Adrenal gland (tissue), 12 donors: ENCODE measurements around the gene PLBD2. TPM values are rescaled to one million over a fixed set of nuclear protein-coding genes. Genes with fewer than 3 reads are reported as not detected.

Experiments
- DNase-seq, 7 donors: peaks; one replicate each; pipeline ENCODE4 v3.0.0-alpha.2; 2019 to 2020
- H3K27ac ChIP-seq, 5 donors: fragments of 200-600 bp; sonication (generic) in 4 of 5; 1 replicate in 3 of 5; 2 replicates in 2 of 5; pipeline versions ENCODE4 v1.5.1 to v1.8.0; 2016 to 2020; ENCODE audit warnings: mild to moderate bottlenecking in 1 of 5
- H3K27me3 ChIP-seq: fragments of 200-600 bp; 2 replicates; pipeline ENCODE4 v1.8.0; 2021
- H3K36me3 ChIP-seq, 2 donors: fragments of 200-600 bp; replicated peaks in 1 of 2; 1 replicate in 1 of 2; 2 replicates in 1 of 2; pipeline versions ENCODE4 v1.5.1 to v1.8.0; 2018 to 2022
- H3K4me1 ChIP-seq, 2 donors: fragments of 200-600 bp; replicated peaks in 1 of 2; 1 replicate in 1 of 2; 2 replicates in 1 of 2; pipeline versions ENCODE4 v1.5.1 to v1.8.0; 2018 to 2021
- H3K4me3 ChIP-seq, 4 donors: fragments of 200-600 bp; sonication (generic) in 3 of 4; one replicate each; pipeline ENCODE4 v1.5.1; 2016 to 2018
- H3K9me3 ChIP-seq, 3 donors: fragments of 200-600 bp; sonication (generic) in 1 of 3; replicated peaks in 1 of 3; 1 replicate in 2 of 3; 2 replicates in 1 of 3; pipeline versions ENCODE4 v1.5.1 to v1.8.0; 2016 to 2021
- POLR2A ChIP-seq, 2 donors: fragments of 450-650 bp; IDR thresholded peaks; one replicate each; pipeline ENCODE4 v1.6.1; 2017; ENCODE audit warnings: antibody characterized with exemption in 2 of 2, mild to moderate bottlenecking in 2 of 2, moderate library complexity in 1 of 2
- WGBS, 4 donors: extraction: QIAGEN DNeasy Blood & Tissue Kit in 2 of 4; methylation state at CpG; one replicate each; pipeline versions ENCODE4 v1.1.5 to v1.1.7; 2013 to 2017; 5-methylcytosine and 5-hydroxymethylcytosine counted together
- intact Hi-C, 2 donors: fragments of 100-400 bp; cut with DNase I; formaldehyde crosslinking; loops; one replicate each; pipeline versions ENCODE4 v1.14.1 to v1.15.0; 2022 to 2023
- polyA plus RNA-seq, 3 donors: library from polyadenylated mRNA; stranded (reverse); fragments of 200-250 nt in 2 of 3; fragments of 350-450 nt in 1 of 3; fragmentation: Illumina TruSeq in 1 of 3; extraction: RNeasy Lipid Tissue Mini Kit (QIAGEN cat#74804) in 1 of 3; gene quantifications; one replicate each; pipeline ENCODE4 v1.2.3, GENCODE V29; 2013 to 2014
- total RNA-seq, 9 donors: library from RNA; depleted of rRNA in 4 of 9; stranded (reverse); fragments of >200 nt in 4 of 9; fragments of 120-200 nt in 1 of 9; fragmentation: NEBNext Ultra II Directional in 1 of 9; extraction: Animal tissue kit (Norgen Biotek cat#: 25700) in 1 of 9; gene quantifications; one replicate each; pipeline versions ENCODE4 v1.1.0 to v1.2.4, GENCODE V29; 2013 to 2023
- TF ChIP-seq, protein P1 (sequence below), 6 experiments: fragments of 450-650 bp in 4 of 6; fragments of 200-600 bp in 2 of 6; sonication (generic) in 1 of 6; IDR thresholded peaks; 1 replicate in 5 of 6; 2 replicates in 1 of 6; pipeline versions ENCODE4 v1.5.1 to v1.8.0; 2016 to 2021; ENCODE audit warnings: antibody characterized with exemption in 6 of 6, mild to moderate bottlenecking in 2 of 6, moderate library complexity in 1 of 6
- donor health status: healthy with polysubstance abuse.
- donor health status: Bipolar disorder and iron deficiency.
- donor health status: DM: yes; HTN: yes; CAD: no.
- donor health status: DM: no; HTN: no; CAD: no.
- donor health status: DM: no; HTN: no; CAD: no.
- donor health status: DM: yes; HTN: yes; CAD: no.

PLBD2 gene
- total and polyA plus RNA-seq, 12 donors, result 66.7 to 467 (median 305) TPM

DNA sequence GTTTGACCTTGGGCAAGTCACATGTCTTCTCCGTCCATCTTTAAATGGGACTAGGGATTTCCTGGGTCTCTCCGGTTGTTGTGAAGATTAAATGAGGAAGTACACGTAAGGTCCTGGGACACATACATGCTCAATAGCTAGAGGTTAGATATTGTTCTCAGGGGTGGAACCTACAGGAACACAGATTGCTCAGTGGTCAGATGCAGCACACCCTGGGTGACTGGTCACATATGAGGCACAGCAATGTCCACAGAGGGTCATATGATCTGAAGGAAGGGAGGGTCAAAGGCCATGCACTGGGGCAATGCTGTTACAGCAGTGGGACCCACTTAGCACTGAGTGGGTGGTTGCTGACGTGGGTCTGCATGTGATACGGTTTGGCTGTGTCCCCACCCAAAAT, 12.0 kb upstream of the PLBD2 start:
- intact Hi-C loops, result no loop called here
- no peaks in the 10 kb centered on the region for H3K36me3 ChIP-seq
- H3K9me3 ChIP-seq, result no peaks in the 10 kb centered on the region
- H3K4me1 ChIP-seq, result peaks cover 10% of the 10 kb centered on the region in 2 donors
- 65 to 82% (median 67%) methylated on average over 5 of the region's 5 CpGs for WGBS, 4 donors
- H3K27ac ChIP-seq, result no peak overlapping the region
- no peak overlapping the region for H3K4me3 ChIP-seq
- H3K27me3 ChIP-seq, result no peaks in the 10 kb centered on the region
- no peak for TF ChIP-seq POLR2A (IDR thresholded peaks at IDR 0.05)
- TF ChIP-seq, protein P1, sequence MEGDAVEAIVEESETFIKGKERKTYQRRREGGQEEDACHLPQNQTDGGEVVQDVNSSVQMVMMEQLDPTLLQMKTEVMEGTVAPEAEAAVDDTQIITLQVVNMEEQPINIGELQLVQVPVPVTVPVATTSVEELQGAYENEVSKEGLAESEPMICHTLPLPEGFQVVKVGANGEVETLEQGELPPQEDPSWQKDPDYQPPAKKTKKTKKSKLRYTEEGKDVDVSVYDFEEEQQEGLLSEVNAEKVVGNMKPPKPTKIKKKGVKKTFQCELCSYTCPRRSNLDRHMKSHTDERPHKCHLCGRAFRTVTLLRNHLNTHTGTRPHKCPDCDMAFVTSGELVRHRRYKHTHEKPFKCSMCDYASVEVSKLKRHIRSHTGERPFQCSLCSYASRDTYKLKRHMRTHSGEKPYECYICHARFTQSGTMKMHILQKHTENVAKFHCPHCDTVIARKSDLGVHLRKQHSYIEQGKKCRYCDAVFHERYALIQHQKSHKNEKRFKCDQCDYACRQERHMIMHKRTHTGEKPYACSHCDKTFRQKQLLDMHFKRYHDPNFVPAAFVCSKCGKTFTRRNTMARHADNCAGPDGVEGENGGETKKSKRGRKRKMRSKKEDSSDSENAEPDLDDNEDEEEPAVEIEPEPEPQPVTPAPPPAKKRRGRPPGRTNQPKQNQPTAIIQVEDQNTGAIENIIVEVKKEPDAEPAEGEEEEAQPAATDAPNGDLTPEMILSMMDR (IDR thresholded peaks at IDR 0.05), result no peak
- DNase-seq, result no peak

DNA sequence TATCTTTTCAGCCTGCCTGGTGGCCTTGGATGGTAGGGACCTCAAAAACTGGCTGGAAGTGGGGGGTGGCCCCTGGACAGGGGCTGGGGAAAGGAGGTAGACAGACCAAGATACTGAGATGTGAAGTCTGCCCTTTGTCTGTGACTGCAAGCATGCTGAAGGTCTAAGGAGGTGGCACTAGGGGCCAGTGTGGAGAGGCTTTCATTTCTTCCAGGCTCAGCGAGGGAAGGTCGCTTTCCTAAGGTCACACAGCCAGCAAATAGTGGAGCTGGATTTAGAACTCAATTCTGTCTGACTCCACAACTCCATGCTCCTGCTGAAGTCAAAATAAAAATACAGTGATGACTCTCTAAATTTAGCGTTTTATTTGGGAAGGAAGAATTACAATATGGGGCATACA, 11.3 kb upstream of the PLBD2 start:
- Histone ChIP-seq H3K4me3 (no peak overlapping the region), H3K9me3 (no peaks in the 10 kb centered on the region), H3K27me3 (no peaks in the 10 kb centered on the region), H3K36me3 (no peaks in the 10 kb centered on the region), H3K4me1 (peaks cover 10% of the 10 kb centered on the region in 2 donors), H3K27ac (no peak overlapping the region)
- TF ChIP-seq POLR2A (IDR thresholded peaks at IDR 0.05), result no peak
- TF ChIP-seq, protein P1 (IDR thresholded peaks at IDR 0.05), result no peak
- DNase-seq, result no peak
- 76 to 84% (median 80%) methylated on average over 3 of the region's 3 CpGs for WGBS, 4 donors
- intact Hi-C loops, result no loop called here

DNA sequence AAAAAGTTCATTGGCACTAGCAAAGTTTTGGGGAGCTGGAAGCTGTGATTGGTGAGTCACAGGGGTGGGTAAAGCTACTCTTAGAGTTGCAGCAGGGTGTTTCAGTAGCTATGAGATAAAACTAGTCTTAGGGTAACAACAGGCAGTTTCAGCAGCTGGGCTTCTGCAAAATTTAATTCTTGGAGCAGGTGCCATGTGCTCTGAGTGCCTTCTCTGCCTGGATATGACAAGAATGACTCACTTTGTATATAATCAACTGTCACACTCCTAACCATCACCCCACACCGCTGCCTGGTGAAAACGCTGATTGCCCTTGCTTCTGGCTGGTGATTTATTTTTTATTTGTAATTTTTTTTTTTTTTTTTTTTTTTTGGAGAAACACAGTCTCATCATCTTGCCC, 10.5 kb upstream of the PLBD2 start:
- H3K9me3 ChIP-seq, result no peaks in the 10 kb centered on the region

DNA sequence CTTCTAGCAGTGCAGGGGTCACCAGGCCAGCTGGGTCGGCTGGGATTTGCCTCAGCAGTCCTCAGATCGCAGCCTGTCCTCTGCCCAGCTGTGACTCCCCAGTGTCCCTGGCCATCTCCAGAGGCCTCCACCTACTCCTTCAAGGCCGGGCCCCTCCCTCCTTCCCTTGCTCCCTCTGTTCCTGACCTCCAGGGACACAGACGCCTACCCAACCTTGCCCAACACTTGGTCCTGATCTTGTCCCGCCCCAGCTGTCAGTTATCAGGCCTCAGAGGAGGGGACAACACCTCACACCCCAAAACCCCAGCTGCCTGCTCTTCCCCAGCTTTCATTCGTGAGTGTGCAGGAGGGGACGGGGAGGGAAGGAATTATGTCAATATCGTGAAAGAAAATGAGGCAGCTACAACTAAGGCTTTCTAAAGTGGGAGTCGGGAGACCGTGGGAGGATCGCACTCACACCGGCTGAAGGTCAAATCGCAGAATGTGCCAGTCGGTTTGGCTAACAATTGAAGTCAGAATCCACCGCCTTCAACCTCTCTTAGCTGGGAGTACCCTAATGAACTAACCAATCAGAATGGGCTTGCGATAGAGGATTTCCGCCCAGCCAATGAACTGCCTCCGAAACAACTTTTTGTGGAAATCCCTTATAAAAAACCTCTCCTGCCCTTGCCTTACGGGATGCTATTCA, 9.4 kb upstream of the PLBD2 start:
- peak in 6 of 7 donors; percentile 50 to 77 (median 60) for DNase-seq
- H3K9me3 ChIP-seq, result no peaks in the 10 kb centered on the region
- peak overlapping the region in 4 of 5 donors; percentile 26 to 62 (median 48) for H3K27ac ChIP-seq
- TF ChIP-seq POLR2A (IDR thresholded peaks at IDR 0.05), result no peak
- TF ChIP-seq, protein P1 (IDR thresholded peaks at IDR 0.05), result no peak
- intact Hi-C loops, result no loop called here
- H3K4me1 ChIP-seq, result peaks cover 10% of the 10 kb centered on the region in 2 donors
- WGBS, 4 donors, result 30 to 53% (median 35%) methylated on average over 18 to 19 of the region's 19 CpGs
- no peaks in the 10 kb centered on the region for H3K36me3 ChIP-seq
- H3K4me3 ChIP-seq, result no peak overlapping the region
- no peaks in the 10 kb centered on the region for H3K27me3 ChIP-seq

More for the DNA sequence above, 10.5 kb upstream of the PLBD2 start:
- peak in 3 of 7 donors; percentile 36 to 50 (median 42) for DNase-seq
- WGBS, 4 donors, result 41 to 60% (median 55%) methylated on average over 2 of the region's 2 CpGs
- TF ChIP-seq, protein P1 (IDR thresholded peaks at IDR 0.05), result no peak
- TF ChIP-seq POLR2A (IDR thresholded peaks at IDR 0.05), result no peak
- Histone ChIP-seq H3K27me3 (no peaks in the 10 kb centered on the region), H3K27ac (peak overlapping the region in 2 of 5 donors; percentile 31 to 60), H3K36me3 (no peaks in the 10 kb centered on the region), H3K4me3 (no peak overlapping the region), H3K4me1 (peaks cover 10% of the 10 kb centered on the region in 2 donors)
- intact Hi-C loops, result no loop called here
